Large intestine (tissue), 3 donors: Measurements from ENCODE around the gene FSIP1. TPM values are rescaled to one million over a fixed set of nuclear protein-coding genes. Genes with fewer than 3 reads are reported as not detected.

Source experiments
- DNase-seq, 2 donors: peaks; one replicate each; pipeline versions ENCODE4 v3.0.0 to v3.0.0-alpha.2; 2013
- H3K27ac ChIP-seq: one replicate; pipeline ENCODE4 v1.5.1; 2013; ENCODE audit warnings: low read length
- H3K27me3 ChIP-seq: 2 replicates; pipeline ENCODE4 v1.6.1; 2013; ENCODE audit warnings: low read length; ENCODE audit not compliant: control insufficient read depth, insufficient read depth
- H3K36me3 ChIP-seq: 2 replicates; pipeline ENCODE4 v1.6.1; 2013; ENCODE audit warnings: low read length; ENCODE audit not compliant: control insufficient read depth, insufficient read depth
- H3K4me1 ChIP-seq: one replicate; pipeline ENCODE4 v1.6.1; 2013; ENCODE audit warnings: low read length; ENCODE audit not compliant: control insufficient read depth, insufficient read depth
- H3K4me3 ChIP-seq: one replicate; pipeline ENCODE4 v1.5.1; 2013; ENCODE audit warnings: low read length
- H3K9me3 ChIP-seq: one replicate; pipeline ENCODE4 v1.6.1; 2013; ENCODE audit warnings: mild to moderate bottlenecking, low read depth, low read length, moderate library complexity; ENCODE audit not compliant: control insufficient read depth
- WGBS: methylation state at CpG from one replicate; pipeline ENCODE4 v1.1.5; 2013; ENCODE audit warnings: low lambda C conversion rate; ENCODE audit not compliant: insufficient coverage; 5-methylcytosine and 5-hydroxymethylcytosine counted together
- polyA plus RNA-seq: library from polyadenylated mRNA; unstranded; fragments of 120-200 nt; gene quantifications from one replicate; pipeline ENCODE4 v1.2.1, GENCODE V29; 2013

Gene FSIP1
- polyA plus RNA-seq, 1 donor, result 0.78 TPM

- H3K27ac ChIP-seq, result peak overlapping the region; percentile 70
- peaks cover 3% of the 10 kb centered on the region for H3K9me3 ChIP-seq
- no peaks in the 10 kb centered on the region for H3K36me3 ChIP-seq
- peak; percentile 18 to 44 for DNase-seq
- H3K4me1 ChIP-seq, result peaks cover 49% of the 10 kb centered on the region
- no peaks in the 10 kb centered on the region for H3K27me3 ChIP-seq
- 100% methylated on average over 1 of the region's 6 CpGs for WGBS
- no peak overlapping the region for H3K4me3 ChIP-seq
Measured at GRCh38 chr15:39624806-39625205, 157.8 kb downstream of the FSIP1 start.

- H3K4me1 ChIP-seq, result peaks cover 39% of the 10 kb centered on the region
- DNase-seq, result peak in 1 of 2 donors; percentile 16
Measured at GRCh38 chr15:39623529-39623931, 159.1 kb downstream of the FSIP1 start.

GRCh38 chr15:39622660-39623516, 159.8 kb downstream of the FSIP1 start:
- Histone ChIP-seq H3K9me3 (peaks cover 3% of the 10 kb centered on the region), H3K4me3 (no peak overlapping the region), H3K27ac (peak overlapping the region; percentile 70), H3K27me3 (no peaks in the 10 kb centered on the region), H3K36me3 (no peaks in the 10 kb centered on the region), H3K4me1 (peaks cover 39% of the 10 kb centered on the region)
- peak; percentile 34 to 68 for DNase-seq
- 60% methylated on average over 1 of the region's 6 CpGs for WGBS

More at GRCh38 chr15:39623529-39623931, 159.1 kb downstream of the FSIP1 start:
- Histone ChIP-seq H3K27me3 (no peaks in the 10 kb centered on the region), H3K27ac (peak overlapping the region; percentile 70), H3K36me3 (no peaks in the 10 kb centered on the region), H3K4me3 (no peak overlapping the region), H3K9me3 (peaks cover 3% of the 10 kb centered on the region)
- WGBS, result 40% methylated on average over 1 of the region's 4 CpGs

GRCh38 chr15:39621976-39622375, 160.7 kb downstream of the FSIP1 start:
- no peak for DNase-seq
- Histone ChIP-seq H3K36me3 (no peaks in the 10 kb centered on the region), H3K4me1 (peaks cover 39% of the 10 kb centered on the region), H3K27ac (no peak overlapping the region), H3K27me3 (no peaks in the 10 kb centered on the region), H3K9me3 (peaks cover 3% of the 10 kb centered on the region), H3K4me3 (no peak overlapping the region)
- WGBS, result 100% methylated on average over 1 of the region's 1 CpG

GRCh38 chr15:39621210-39621609, 161.4 kb downstream of the FSIP1 start:
- H3K9me3 ChIP-seq, result peaks cover 3% of the 10 kb centered on the region
- no peaks in the 10 kb centered on the region for H3K27me3 ChIP-seq
- no peaks in the 10 kb centered on the region for H3K36me3 ChIP-seq
- no peak for DNase-seq
- H3K4me1 ChIP-seq, result peaks cover 37% of the 10 kb centered on the region
- no peak overlapping the region for H3K27ac ChIP-seq
- WGBS, result no CpG with 5 or more reads among the region's 1 CpG
- no peak overlapping the region for H3K4me3 ChIP-seq

GRCh38 chr15:39618063-39618823, 164.4 kb downstream of the FSIP1 start:
- no CpG with 5 or more reads among the region's 3 CpGs for WGBS
- no peak for DNase-seq
- Histone ChIP-seq H3K27me3 (no peaks in the 10 kb centered on the region), H3K4me3 (no peak overlapping the region), H3K9me3 (peaks cover 4% of the 10 kb centered on the region), H3K4me1 (peaks cover 13% of the 10 kb centered on the region), H3K27ac (no peak overlapping the region), H3K36me3 (no peaks in the 10 kb centered on the region)

GRCh38 chr15:39616731-39617455, 165.7 kb downstream of the FSIP1 start:
- H3K9me3 ChIP-seq, result peaks cover 4% of the 10 kb centered on the region
- no peak for DNase-seq
- 76% methylated on average over 3 of the region's 6 CpGs for whole genome bisulfite sequencing
- H3K27ac ChIP-seq, result no peak overlapping the region
- H3K36me3 ChIP-seq, result no peaks in the 10 kb centered on the region
- H3K4me1 ChIP-seq, result peaks cover 4% of the 10 kb centered on the region
- no peaks in the 10 kb centered on the region for H3K27me3 ChIP-seq
- no peak overlapping the region for H3K4me3 ChIP-seq

- Histone ChIP-seq H3K4me1 (no peaks in the 10 kb centered on the region), H3K4me3 (no peak overlapping the region), H3K27me3 (no peaks in the 10 kb centered on the region), H3K9me3 (peaks cover 15% of the 10 kb centered on the region), H3K27ac (no peak overlapping the region), H3K36me3 (no peaks in the 10 kb centered on the region)
- no peak for DNase-seq
- no CpG with 5 or more reads among the region's 2 CpGs for WGBS
Measured at GRCh38 chr15:39613861-39614260, 168.8 kb downstream of the FSIP1 start.

- Histone ChIP-seq H3K36me3 (no peaks in the 10 kb centered on the region), H3K27ac (no peak overlapping the region), H3K27me3 (no peaks in the 10 kb centered on the region), H3K4me3 (no peak overlapping the region), H3K4me1 (no peaks in the 10 kb centered on the region), H3K9me3 (peaks cover 15% of the 10 kb centered on the region)
- no peak for DNase-seq
Measured at GRCh38 chr15:39613271-39613670, 169.4 kb downstream of the FSIP1 start.

GRCh38 chr15:39610665-39611064, 172.0 kb downstream of the FSIP1 start:
- H3K27me3 ChIP-seq, result no peaks in the 10 kb centered on the region
- H3K27ac ChIP-seq, result no peak overlapping the region
- H3K9me3 ChIP-seq, result peaks cover 15% of the 10 kb centered on the region
- H3K4me1 ChIP-seq, result no peaks in the 10 kb centered on the region
- no peaks in the 10 kb centered on the region for H3K36me3 ChIP-seq
- no peak overlapping the region for H3K4me3 ChIP-seq
- no peak for DNase-seq
